ENCODE measurements around the gene C2CD4C. TPM values are rescaled to one million over a fixed set of nuclear protein-coding genes. Genes with fewer than 3 reads are reported as not detected.

Gene C2CD4C
- total RNA-seq, 1 experiment from 2014 or later: 14.6 TPM

DNA sequence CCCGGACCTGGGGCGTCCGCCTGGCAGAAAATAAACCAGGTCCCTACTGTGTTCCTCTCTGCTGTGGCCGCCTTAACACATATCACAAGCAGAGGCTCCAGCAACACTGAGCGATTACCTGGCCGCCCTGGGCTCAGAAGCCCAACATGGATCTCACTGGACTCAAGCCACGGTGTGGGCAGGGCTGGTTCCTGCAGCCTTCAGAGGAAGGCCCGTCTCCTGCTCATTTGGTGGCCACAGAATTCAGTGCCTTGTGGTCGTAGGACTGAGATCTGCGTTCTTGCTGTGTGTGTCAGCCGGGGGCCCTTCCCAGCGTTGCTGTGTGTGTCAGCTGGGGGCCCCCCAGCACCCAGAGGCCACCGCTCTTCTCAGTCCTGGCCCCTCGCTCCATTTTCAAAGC lies 30.2 kb downstream of the C2CD4C start:
- no peak overlapping the region for H3K23ac ChIP-seq (ENCODE audit: insufficient read length, low read depth, low read length)
- H3K27me3 Mint-ChIP-seq (ENCODE audit: low read depth): peaks cover 41% of the 10 kb centered on the region
- WGBS (ENCODE audit: extremely low coverage, insufficient read length, low lambda C conversion rate): no CpG with 5 or more reads among the region's 14 CpGs

More for the DNA sequence above, 30.2 kb downstream of the C2CD4C start:
- no peaks in the 10 kb centered on the region for H3K9me3 ChIP-seq (ENCODE audit: control insufficient read depth, low read depth, low read length)
- no peak overlapping the region for H3K4ac ChIP-seq (ENCODE audit: low read depth, low read length)
- H2BK120ac ChIP-seq (ENCODE audit: low read depth, low read length, poor library complexity, severe bottlenecking): no peak overlapping the region
- no peak overlapping the region for H3K14ac ChIP-seq (ENCODE audit: insufficient read depth, low read length)
- H4K8ac ChIP-seq (replicated peaks; ENCODE audit: insufficient read length, low read depth, low read length): no peak overlapping the region
- H2BK20ac ChIP-seq (ENCODE audit: low read depth, low read length, poor library complexity, severe bottlenecking): no peak overlapping the region
- no peak overlapping the region for H2BK5ac ChIP-seq (ENCODE audit: insufficient read length, low read length)
- no peak overlapping the region for H2AFZ ChIP-seq (ENCODE audit: low read length)
- no peaks in the 10 kb centered on the region for H3K79me1 ChIP-seq (ENCODE audit: insufficient read depth, low read depth, low read length, poor library complexity, severe bottlenecking)
- H3K27ac Mint-ChIP-seq: no peak overlapping the region
- H2AK5ac ChIP-seq (ENCODE audit: insufficient read length, low read length): no peak overlapping the region
- H2BK12ac ChIP-seq (ENCODE audit: insufficient read length, low read depth, low read length): no peak overlapping the region
- H4K5ac ChIP-seq (ENCODE audit: insufficient read length, low read depth, low read length): no peak overlapping the region
- no peak overlapping the region for H3K18ac ChIP-seq (ENCODE audit: insufficient read length, low read depth, low read length)
- no peak overlapping the region for H3T11ph ChIP-seq (ENCODE audit: low read length)
- H3K4me1 Mint-ChIP-seq: peaks cover 3 to 11% of the 10 kb centered on the region in 2 experiments
- H4K91ac ChIP-seq (ENCODE audit: insufficient read length, low read depth, low read length): no peak overlapping the region
- TF ChIP-seq, protein P1, sequence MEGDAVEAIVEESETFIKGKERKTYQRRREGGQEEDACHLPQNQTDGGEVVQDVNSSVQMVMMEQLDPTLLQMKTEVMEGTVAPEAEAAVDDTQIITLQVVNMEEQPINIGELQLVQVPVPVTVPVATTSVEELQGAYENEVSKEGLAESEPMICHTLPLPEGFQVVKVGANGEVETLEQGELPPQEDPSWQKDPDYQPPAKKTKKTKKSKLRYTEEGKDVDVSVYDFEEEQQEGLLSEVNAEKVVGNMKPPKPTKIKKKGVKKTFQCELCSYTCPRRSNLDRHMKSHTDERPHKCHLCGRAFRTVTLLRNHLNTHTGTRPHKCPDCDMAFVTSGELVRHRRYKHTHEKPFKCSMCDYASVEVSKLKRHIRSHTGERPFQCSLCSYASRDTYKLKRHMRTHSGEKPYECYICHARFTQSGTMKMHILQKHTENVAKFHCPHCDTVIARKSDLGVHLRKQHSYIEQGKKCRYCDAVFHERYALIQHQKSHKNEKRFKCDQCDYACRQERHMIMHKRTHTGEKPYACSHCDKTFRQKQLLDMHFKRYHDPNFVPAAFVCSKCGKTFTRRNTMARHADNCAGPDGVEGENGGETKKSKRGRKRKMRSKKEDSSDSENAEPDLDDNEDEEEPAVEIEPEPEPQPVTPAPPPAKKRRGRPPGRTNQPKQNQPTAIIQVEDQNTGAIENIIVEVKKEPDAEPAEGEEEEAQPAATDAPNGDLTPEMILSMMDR (conservative IDR thresholded peaks at IDR 0.05): no peak
- DNase-seq: no peak
- H3K9me3 Mint-ChIP-seq: peaks cover 15 to 26% of the 10 kb centered on the region in 2 experiments
- no peaks in the 10 kb centered on the region for H3K79me2 ChIP-seq (ENCODE audit: insufficient read depth, low read length)
- no peak overlapping the region for H3K27ac ChIP-seq (ENCODE audit: insufficient read length, low read depth, low read length)
- no peak overlapping the region for H2BK15ac ChIP-seq (ENCODE audit: low read depth, low read length)
- H3K27me3 ChIP-seq (ENCODE audit: insufficient read depth, low read length): no peaks in the 10 kb centered on the region
- no peak overlapping the region for H3K56ac ChIP-seq (ENCODE audit: insufficient read length, low read depth, low read length)
- peaks cover 0 to 4% (median 2%) of the 10 kb centered on the region in 3 experiments; a peak in 3 of 7 replicates for H3K36me3 Mint-ChIP-seq (ENCODE audit: insufficient read depth in 1 of 3, low read depth in 3 of 3)
- no peaks in the 10 kb centered on the region for H3K23me2 ChIP-seq (ENCODE audit: insufficient read length, low read depth, low read length, poor library complexity, severe bottlenecking)
- H3K4me3 Mint-ChIP-seq: no peak overlapping the region
- H3K4me2 ChIP-seq (ENCODE audit: insufficient read depth, insufficient read length, low read length): no peak overlapping the region
- H4K20me1 ChIP-seq (ENCODE audit: control insufficient read depth, insufficient read depth, insufficient read length): no peaks in the 10 kb centered on the region
- H3K4me1 ChIP-seq (ENCODE audit: insufficient read depth, low read length): no peaks in the 10 kb centered on the region
- H3K9ac ChIP-seq (ENCODE audit: extremely low read depth, insufficient read length, low read length): no peak overlapping the region
